Neural crest cell (in vitro differentiated cells): Measurements from ENCODE around the gene ADRA2B. TPM values are rescaled to one million over a fixed set of nuclear protein-coding genes. Genes with fewer than 3 reads are reported as not detected.

Experiments used
- DNase-seq: peaks from one replicate; pipeline ENCODE4 v3.0.0; 2021; ENCODE audit warnings: low read depth, mixed read lengths, low spot score
- H3K27ac Mint-ChIP-seq: one replicate; pipeline ENCODE4 v1.8.0; 2021; ENCODE audit warnings: mild to moderate bottlenecking, mixed read lengths; ENCODE audit not compliant: unreplicated experiment
- H3K27me3 Mint-ChIP-seq: 2 replicates; pipeline ENCODE4 v1.8.0; 2021; ENCODE audit warnings: low read depth, mild to moderate bottlenecking, mixed read lengths
- H3K36me3 Mint-ChIP-seq: 2 replicates; pipeline ENCODE4 v1.8.0; 2021; ENCODE audit warnings: low read depth, mild to moderate bottlenecking, mixed read lengths
- H3K4me1 Mint-ChIP-seq: 2 replicates; pipeline ENCODE4 v1.8.0; 2021; ENCODE audit warnings: mixed read lengths
- H3K4me3 Mint-ChIP-seq: one replicate; pipeline ENCODE4 v1.8.0; 2021; ENCODE audit warnings: mild to moderate bottlenecking, mixed read lengths
- H3K9me3 Mint-ChIP-seq: 2 replicates; pipeline ENCODE4 v1.8.0; 2021; ENCODE audit warnings: mixed read lengths
- total RNA-seq: library from RNA; stranded (reverse); gene quantifications from 2 replicates; pipeline ENCODE4 v1.2.1, GENCODE V29; 2021
- TF ChIP-seq, protein P1 (sequence below): fragments of 200-600 bp; sonication (generic); conservative IDR thresholded peaks from 2 replicates; pipeline ENCODE4 v1.5.0; 2021; ENCODE audit warnings: antibody characterized with exemption, mild to moderate bottlenecking

The ADRA2B gene
- total RNA-seq, 1 donor from 2014 or later: 0.79 TPM

DNA sequence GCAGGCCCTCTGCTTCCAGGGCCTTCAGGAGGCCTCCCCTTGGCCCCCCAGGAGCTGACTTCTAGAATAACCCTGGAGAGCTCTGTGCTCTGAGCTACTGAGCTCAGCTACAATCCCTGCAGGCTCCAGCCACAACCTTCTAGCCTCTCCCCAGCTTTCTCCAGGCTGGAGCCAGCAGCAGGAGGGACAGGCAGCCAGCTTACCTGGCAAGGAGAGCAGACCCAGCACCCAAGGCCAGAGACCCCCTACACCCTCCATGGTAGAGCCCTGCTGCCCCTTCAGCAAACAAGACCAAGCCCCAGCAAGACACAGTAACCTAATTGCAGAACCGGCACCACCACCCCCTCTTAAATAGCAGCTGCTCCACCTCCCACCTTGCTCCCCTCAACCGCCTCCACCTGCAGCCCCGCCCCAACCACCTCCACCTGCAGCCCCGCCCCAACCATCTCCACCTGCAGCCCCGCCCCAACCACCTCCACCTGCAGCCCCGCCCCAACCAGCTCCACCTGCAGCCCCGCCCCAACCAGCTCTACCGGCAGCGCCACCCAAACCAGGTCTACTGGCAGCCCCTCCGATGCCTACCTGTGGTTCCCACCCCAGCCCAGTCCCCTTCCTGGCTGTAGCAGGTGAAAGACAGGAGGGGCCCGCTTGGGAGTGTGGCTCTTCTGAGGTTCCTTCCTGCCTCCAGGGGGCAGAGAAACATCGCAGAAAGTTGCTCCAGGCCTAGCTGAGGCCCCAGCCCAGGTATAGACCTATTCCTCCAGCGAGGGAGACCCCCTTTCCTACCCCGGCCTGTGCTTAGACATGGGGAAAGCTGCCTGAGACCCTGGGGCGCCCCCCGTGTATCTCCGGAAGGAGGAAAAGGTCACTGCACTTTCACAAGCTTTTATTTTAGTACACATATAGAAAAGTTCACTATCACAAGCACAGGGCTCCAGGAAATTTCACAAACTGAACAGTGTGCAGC lies 22.1 kb upstream of the ADRA2B start, which contains the start of gene ASTL:
Gene ASTL (minus strand): TSS at position 324 of the 967 bp plus-strand sequence. CDS start 66 bp downstream, at position 258.
- peaks cover 11% of the 10 kb centered on the region for H3K27me3 Mint-ChIP-seq
- no peaks in the 10 kb centered on the region for H3K9me3 Mint-ChIP-seq
- H3K36me3 Mint-ChIP-seq: no peaks in the 10 kb centered on the region
- no peak for DNase-seq
- H3K4me1 Mint-ChIP-seq: no peaks in the 10 kb centered on the region
- H3K4me3 Mint-ChIP-seq: no peak within 1 kb of the TSS
- H3K27ac Mint-ChIP-seq: no peak within 1 kb of the TSS
- TF ChIP-seq, protein P1, sequence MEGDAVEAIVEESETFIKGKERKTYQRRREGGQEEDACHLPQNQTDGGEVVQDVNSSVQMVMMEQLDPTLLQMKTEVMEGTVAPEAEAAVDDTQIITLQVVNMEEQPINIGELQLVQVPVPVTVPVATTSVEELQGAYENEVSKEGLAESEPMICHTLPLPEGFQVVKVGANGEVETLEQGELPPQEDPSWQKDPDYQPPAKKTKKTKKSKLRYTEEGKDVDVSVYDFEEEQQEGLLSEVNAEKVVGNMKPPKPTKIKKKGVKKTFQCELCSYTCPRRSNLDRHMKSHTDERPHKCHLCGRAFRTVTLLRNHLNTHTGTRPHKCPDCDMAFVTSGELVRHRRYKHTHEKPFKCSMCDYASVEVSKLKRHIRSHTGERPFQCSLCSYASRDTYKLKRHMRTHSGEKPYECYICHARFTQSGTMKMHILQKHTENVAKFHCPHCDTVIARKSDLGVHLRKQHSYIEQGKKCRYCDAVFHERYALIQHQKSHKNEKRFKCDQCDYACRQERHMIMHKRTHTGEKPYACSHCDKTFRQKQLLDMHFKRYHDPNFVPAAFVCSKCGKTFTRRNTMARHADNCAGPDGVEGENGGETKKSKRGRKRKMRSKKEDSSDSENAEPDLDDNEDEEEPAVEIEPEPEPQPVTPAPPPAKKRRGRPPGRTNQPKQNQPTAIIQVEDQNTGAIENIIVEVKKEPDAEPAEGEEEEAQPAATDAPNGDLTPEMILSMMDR: peak; percentile 67

DNA sequence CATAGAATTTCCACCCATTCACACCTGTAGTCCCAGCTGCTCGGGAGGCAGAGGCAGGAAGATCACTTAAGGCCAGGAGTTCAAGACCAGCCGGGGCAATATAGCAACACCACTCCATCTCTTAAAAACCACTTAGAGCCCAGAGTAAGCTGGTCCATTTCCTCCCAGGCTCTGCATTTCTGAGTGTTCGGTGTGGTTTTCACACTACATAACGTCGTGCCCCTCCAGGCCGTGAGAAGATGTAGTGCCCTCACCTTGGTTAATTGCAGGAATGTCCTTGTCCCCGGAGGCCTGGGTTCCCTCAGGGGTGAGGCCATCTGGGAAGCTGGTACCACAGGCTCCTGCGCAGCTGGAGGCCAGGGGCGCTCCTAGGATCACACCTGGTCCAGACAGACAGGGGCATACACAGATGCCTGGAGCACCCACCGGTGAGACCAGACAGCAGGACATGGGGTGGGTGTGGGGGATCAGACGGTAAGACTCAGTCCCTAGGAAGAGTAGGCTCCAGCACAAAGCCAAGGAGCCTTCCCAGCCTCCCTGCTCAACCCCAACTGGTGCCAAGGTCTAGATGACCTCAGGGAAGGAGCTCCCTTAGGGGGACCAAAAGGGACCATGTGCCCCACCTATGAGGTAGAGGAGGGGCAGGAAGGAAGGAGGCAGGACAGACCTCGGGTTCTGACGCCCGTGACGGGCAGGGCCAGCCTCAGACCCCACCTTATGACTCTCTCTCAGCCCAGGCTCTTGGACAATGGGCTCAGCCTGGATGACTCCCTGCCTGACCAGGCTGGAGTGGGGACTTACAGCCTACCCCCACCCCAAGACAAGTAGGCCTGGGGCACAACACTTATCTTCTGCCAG lies 21.2 kb upstream of the ADRA2B start:
- Mint-ChIP-seq H3K4me3 (no peak overlapping the region), H3K4me1 (no peaks in the 10 kb centered on the region), H3K27ac (no peak overlapping the region), H3K9me3 (no peaks in the 10 kb centered on the region), H3K36me3 (no peaks in the 10 kb centered on the region), H3K27me3 (peaks cover 7% of the 10 kb centered on the region)
- DNase-seq: no peak
- TF ChIP-seq, protein P1: no peak

DNA sequence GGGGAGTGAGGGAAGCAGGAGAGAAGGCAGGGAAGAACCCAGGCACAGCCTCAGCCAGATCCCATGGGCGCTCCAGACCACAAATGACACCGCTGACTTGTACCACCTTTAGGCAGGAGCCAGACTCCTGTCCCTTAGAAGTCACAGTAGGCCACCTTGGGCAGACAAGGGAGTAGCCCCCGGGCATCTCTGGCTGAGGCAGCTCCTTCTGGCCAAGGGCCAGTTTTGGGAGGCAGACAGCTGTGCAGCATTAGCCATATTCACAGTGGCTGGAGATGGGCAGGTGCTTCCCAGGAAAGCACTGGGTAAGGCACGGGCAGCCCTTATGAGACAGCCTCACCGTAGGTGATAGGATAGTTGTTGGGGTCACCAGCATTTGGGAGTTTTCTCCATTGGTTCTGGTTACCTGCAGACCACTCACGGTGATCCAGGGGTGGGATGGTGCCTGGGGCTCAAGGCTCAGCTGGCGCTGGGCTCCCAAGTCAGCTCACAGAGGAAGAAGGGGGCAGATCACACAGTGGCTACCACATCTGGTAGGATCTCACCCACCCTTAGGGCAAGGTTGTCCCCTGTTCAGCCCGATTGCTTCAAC lies 19.9 kb upstream of the ADRA2B start:
- Mint-ChIP-seq H3K9me3 (no peaks in the 10 kb centered on the region), H3K4me3 (no peak overlapping the region), H3K27me3 (peaks cover 4% of the 10 kb centered on the region), H3K4me1 (no peaks in the 10 kb centered on the region), H3K36me3 (no peaks in the 10 kb centered on the region), H3K27ac (no peak overlapping the region)
- TF ChIP-seq, protein P1: no peak
- no peak for DNase-seq

DNA sequence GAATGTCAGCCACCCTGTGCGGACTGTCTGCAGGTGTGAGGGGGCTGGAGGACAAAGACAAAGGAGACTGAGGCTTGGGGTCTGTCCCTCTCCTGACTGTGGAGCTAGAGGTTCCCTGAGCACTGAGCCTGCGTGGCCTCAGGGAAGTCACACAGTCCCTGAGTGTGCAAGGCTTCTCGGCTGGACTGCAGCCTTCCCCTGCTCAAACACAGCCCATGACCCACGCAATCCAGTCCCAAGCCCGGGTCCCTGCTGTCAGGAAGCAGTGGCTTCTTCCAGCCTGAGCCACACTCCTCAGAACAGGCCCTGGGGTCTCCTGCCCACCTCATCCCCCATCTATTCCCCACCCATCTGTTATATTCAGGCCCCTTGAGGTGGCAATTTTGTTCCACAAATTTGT lies 19.2 kb upstream of the ADRA2B start:
- no peaks in the 10 kb centered on the region for H3K36me3 Mint-ChIP-seq
- TF ChIP-seq, protein P1: no peak
- no peak for DNase-seq
- no peak overlapping the region for H3K27ac Mint-ChIP-seq
- no peaks in the 10 kb centered on the region for H3K9me3 Mint-ChIP-seq
- H3K4me1 Mint-ChIP-seq: no peaks in the 10 kb centered on the region
- H3K27me3 Mint-ChIP-seq: peaks cover 8% of the 10 kb centered on the region
- no peak overlapping the region for H3K4me3 Mint-ChIP-seq

DNA sequence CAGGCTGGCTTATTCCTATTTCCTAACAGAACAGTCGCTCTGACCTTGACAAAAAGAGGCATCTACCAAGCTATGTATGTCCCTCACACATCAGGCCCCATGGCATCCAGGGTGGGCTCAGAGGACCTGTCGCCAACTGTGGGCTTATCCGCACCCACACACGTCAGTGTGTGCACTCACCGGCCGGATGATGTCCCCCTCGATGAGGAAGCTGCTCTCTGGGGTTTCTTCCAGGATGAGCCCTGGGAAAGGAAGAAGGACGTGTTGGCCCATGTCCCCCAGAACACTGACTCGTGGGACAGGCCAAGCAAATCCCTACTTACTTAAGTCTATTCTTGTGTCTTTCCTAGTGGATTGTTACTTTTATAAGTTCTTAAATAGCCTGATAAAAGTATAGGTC lies 18.8 kb upstream of the ADRA2B start:
- Mint-ChIP-seq H3K27ac (no peak overlapping the region), H3K27me3 (peaks cover 13% of the 10 kb centered on the region), H3K36me3 (no peaks in the 10 kb centered on the region), H3K4me3 (no peak overlapping the region), H3K4me1 (no peaks in the 10 kb centered on the region), H3K9me3 (no peaks in the 10 kb centered on the region)
- DNase-seq: no peak
- TF ChIP-seq, protein P1: no peak
